Adrenal gland (tissue), 12 donors: Measurements from ENCODE around the gene GLE1. TPM values are rescaled to one million over a fixed set of nuclear protein-coding genes. Genes with fewer than 3 reads are reported as not detected.

Experiments
- DNase-seq, 7 donors: peaks; one replicate each; pipeline ENCODE4 v3.0.0-alpha.2; 2019 to 2020
- H3K27ac ChIP-seq, 5 donors: fragments of 200-600 bp; sonication (generic) in 4 of 5; 1 replicate in 3 of 5; 2 replicates in 2 of 5; pipeline versions ENCODE4 v1.5.1 to v1.8.0; 2016 to 2020; ENCODE audit warnings: mild to moderate bottlenecking in 1 of 5
- H3K27me3 ChIP-seq: fragments of 200-600 bp; 2 replicates; pipeline ENCODE4 v1.8.0; 2021
- H3K36me3 ChIP-seq, 2 donors: fragments of 200-600 bp; replicated peaks in 1 of 2; 1 replicate in 1 of 2; 2 replicates in 1 of 2; pipeline versions ENCODE4 v1.5.1 to v1.8.0; 2018 to 2022
- H3K4me1 ChIP-seq, 2 donors: fragments of 200-600 bp; replicated peaks in 1 of 2; 1 replicate in 1 of 2; 2 replicates in 1 of 2; pipeline versions ENCODE4 v1.5.1 to v1.8.0; 2018 to 2021
- H3K4me3 ChIP-seq, 4 donors: fragments of 200-600 bp; sonication (generic) in 3 of 4; one replicate each; pipeline ENCODE4 v1.5.1; 2016 to 2018
- H3K9me3 ChIP-seq, 3 donors: fragments of 200-600 bp; sonication (generic) in 1 of 3; replicated peaks in 1 of 3; 1 replicate in 2 of 3; 2 replicates in 1 of 3; pipeline versions ENCODE4 v1.5.1 to v1.8.0; 2016 to 2021
- POLR2A ChIP-seq, 2 donors: fragments of 450-650 bp; IDR thresholded peaks; one replicate each; pipeline ENCODE4 v1.6.1; 2017; ENCODE audit warnings: antibody characterized with exemption in 2 of 2, mild to moderate bottlenecking in 2 of 2, moderate library complexity in 1 of 2
- WGBS, 4 donors: extraction: QIAGEN DNeasy Blood & Tissue Kit in 2 of 4; methylation state at CpG; one replicate each; pipeline versions ENCODE4 v1.1.5 to v1.1.7; 2013 to 2017; 5-methylcytosine and 5-hydroxymethylcytosine counted together
- intact Hi-C, 2 donors: fragments of 100-400 bp; cut with DNase I; formaldehyde crosslinking; loops; one replicate each; pipeline versions ENCODE4 v1.14.1 to v1.15.0; 2022 to 2023
- polyA plus RNA-seq, 3 donors: library from polyadenylated mRNA; stranded (reverse); fragments of 200-250 nt in 2 of 3; fragments of 350-450 nt in 1 of 3; fragmentation: Illumina TruSeq in 1 of 3; extraction: RNeasy Lipid Tissue Mini Kit (QIAGEN cat#74804) in 1 of 3; gene quantifications; one replicate each; pipeline ENCODE4 v1.2.3, GENCODE V29; 2013 to 2014
- total RNA-seq, 9 donors: library from RNA; depleted of rRNA in 4 of 9; stranded (reverse); fragments of >200 nt in 4 of 9; fragments of 120-200 nt in 1 of 9; fragmentation: NEBNext Ultra II Directional in 1 of 9; extraction: Animal tissue kit (Norgen Biotek cat#: 25700) in 1 of 9; gene quantifications; one replicate each; pipeline versions ENCODE4 v1.1.0 to v1.2.4, GENCODE V29; 2013 to 2023
- TF ChIP-seq, protein P1 (sequence below), 6 experiments: fragments of 450-650 bp in 4 of 6; fragments of 200-600 bp in 2 of 6; sonication (generic) in 1 of 6; IDR thresholded peaks; 1 replicate in 5 of 6; 2 replicates in 1 of 6; pipeline versions ENCODE4 v1.5.1 to v1.8.0; 2016 to 2021; ENCODE audit warnings: antibody characterized with exemption in 6 of 6, mild to moderate bottlenecking in 2 of 6, moderate library complexity in 1 of 6
- donor health status: healthy with polysubstance abuse.
- donor health status: Bipolar disorder and iron deficiency.
- donor health status: DM: yes; HTN: yes; CAD: no.
- donor health status: DM: no; HTN: no; CAD: no.
- donor health status: DM: no; HTN: no; CAD: no.
- donor health status: DM: yes; HTN: yes; CAD: no.

The GLE1 gene
- total and polyA plus RNA-seq, 12 donors = 13.1 to 81.9 (median 28.5) TPM

GRCh38 chr9:128470560-128470959, 34.0 kb upstream of the GLE1 start:
- Histone ChIP-seq H3K27me3 (no peaks in the 10 kb centered on the region), H3K9me3 (no peaks in the 10 kb centered on the region), H3K4me3 (no peak overlapping the region), H3K36me3 (peaks cover 0 to 18% of the 10 kb centered on the region in 2 donors), H3K27ac (no peak overlapping the region), H3K4me1 (no peaks in the 10 kb centered on the region)
- intact Hi-C loops = no loop called here
- WGBS, 4 donors = 71 to 84% (median 80%) methylated on average over 5 of the region's 5 CpGs
- no peak for TF ChIP-seq POLR2A (IDR thresholded peaks at IDR 0.05)
- TF ChIP-seq, protein P1, sequence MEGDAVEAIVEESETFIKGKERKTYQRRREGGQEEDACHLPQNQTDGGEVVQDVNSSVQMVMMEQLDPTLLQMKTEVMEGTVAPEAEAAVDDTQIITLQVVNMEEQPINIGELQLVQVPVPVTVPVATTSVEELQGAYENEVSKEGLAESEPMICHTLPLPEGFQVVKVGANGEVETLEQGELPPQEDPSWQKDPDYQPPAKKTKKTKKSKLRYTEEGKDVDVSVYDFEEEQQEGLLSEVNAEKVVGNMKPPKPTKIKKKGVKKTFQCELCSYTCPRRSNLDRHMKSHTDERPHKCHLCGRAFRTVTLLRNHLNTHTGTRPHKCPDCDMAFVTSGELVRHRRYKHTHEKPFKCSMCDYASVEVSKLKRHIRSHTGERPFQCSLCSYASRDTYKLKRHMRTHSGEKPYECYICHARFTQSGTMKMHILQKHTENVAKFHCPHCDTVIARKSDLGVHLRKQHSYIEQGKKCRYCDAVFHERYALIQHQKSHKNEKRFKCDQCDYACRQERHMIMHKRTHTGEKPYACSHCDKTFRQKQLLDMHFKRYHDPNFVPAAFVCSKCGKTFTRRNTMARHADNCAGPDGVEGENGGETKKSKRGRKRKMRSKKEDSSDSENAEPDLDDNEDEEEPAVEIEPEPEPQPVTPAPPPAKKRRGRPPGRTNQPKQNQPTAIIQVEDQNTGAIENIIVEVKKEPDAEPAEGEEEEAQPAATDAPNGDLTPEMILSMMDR (IDR thresholded peaks at IDR 0.05) = no peak
- DNase-seq = peak in 3 of 7 donors; percentile 15 to 33 (median 24)

GRCh38 chr9:128473104-128473503, 31.4 kb upstream of the GLE1 start:
- intact Hi-C loops = no loop called here
- TF ChIP-seq POLR2A (IDR thresholded peaks at IDR 0.05) = no peak
- TF ChIP-seq, protein P1 (IDR thresholded peaks at IDR 0.05) = no peak
- peaks cover 0 to 22% of the 10 kb centered on the region in 2 donors for H3K36me3 ChIP-seq
- no peaks in the 10 kb centered on the region for H3K27me3 ChIP-seq
- DNase-seq = no peak
- no peaks in the 10 kb centered on the region for H3K9me3 ChIP-seq
- H3K4me3 ChIP-seq = no peak overlapping the region
- no peaks in the 10 kb centered on the region for H3K4me1 ChIP-seq
- 94 to 100% (median 97%) methylated on average over 2 to 5 of the region's 5 CpGs for WGBS, 4 donors
- no peak overlapping the region for H3K27ac ChIP-seq

DNA sequence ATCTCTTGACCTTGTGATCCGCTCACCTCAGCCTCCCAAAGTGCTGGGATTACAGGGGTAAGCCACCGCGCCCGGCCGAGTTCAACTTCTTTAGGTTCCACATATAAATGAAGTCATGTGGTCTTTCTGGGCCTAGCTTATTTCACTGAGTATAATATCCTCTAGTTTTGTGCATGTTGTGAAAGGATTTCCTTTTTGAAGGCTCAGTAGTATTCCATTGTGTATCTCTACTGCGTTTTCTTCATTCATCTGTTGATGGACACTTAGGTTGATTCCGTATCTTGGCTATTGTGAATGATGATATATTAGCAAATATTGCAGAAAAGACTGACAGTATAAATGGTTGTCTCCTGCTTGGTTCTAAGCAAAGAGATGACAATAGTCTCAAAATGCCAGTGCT, 28.7 kb upstream of the GLE1 start:
- DNase-seq = no peak

DNA sequence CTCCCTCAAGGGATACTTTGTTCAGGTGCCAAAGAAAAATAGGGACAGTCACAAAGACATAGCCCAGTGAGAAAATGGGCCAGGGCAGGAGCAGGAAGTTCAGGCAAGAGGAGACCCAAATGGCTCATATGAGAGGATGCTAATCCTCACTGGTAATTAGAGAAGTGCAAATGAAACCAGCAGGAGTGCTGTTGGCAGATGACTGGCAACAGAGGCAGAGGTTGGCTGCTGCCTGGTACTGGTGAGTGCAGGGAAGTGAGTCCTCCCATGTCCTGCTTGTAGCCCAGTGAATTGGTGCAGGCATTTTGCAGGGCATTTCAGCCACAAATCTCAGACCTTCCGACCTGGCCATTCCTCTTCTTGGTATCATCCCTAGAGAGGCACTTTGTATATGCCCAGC, 25.3 kb upstream of the GLE1 start:
- peaks cover 0 to 49% of the 10 kb centered on the region in 2 donors for H3K36me3 ChIP-seq

More for the DNA sequence above, 28.7 kb upstream of the GLE1 start:
- H3K27me3 ChIP-seq = no peaks in the 10 kb centered on the region
- H3K4me1 ChIP-seq = no peaks in the 10 kb centered on the region
- H3K27ac ChIP-seq = no peak overlapping the region
- no peaks in the 10 kb centered on the region for H3K9me3 ChIP-seq
- WGBS, 4 donors = 98 to 99% (median 99%) methylated on average over 7 of the region's 7 CpGs
- H3K36me3 ChIP-seq = peaks cover 0 to 23% of the 10 kb centered on the region in 2 donors
- intact Hi-C loops = no loop called here
- no peak overlapping the region for H3K4me3 ChIP-seq
- TF ChIP-seq POLR2A (IDR thresholded peaks at IDR 0.05) = no peak
- TF ChIP-seq, protein P1 (IDR thresholded peaks at IDR 0.05) = no peak

More for the DNA sequence above, 25.3 kb upstream of the GLE1 start:
- H3K9me3 ChIP-seq = no peaks in the 10 kb centered on the region
- H3K27ac ChIP-seq = no peak overlapping the region
- H3K4me1 ChIP-seq = no peaks in the 10 kb centered on the region
- no peak for TF ChIP-seq POLR2A (IDR thresholded peaks at IDR 0.05)
- TF ChIP-seq, protein P1 (IDR thresholded peaks at IDR 0.05) = no peak
- H3K27me3 ChIP-seq = no peaks in the 10 kb centered on the region
- no peak for DNase-seq
- intact Hi-C loops = no loop called here
- 84 to 93% (median 91%) methylated on average over 1 of the region's 1 CpG; no CpG with 5 or more reads in 1 of the 4 donors for WGBS, 4 donors
- no peak overlapping the region for H3K4me3 ChIP-seq
